Esophagus muscularis mucosa (tissue), 4 donors: Measurements from ENCODE around the gene DLL1. TPM values are rescaled to one million over a fixed set of nuclear protein-coding genes. Genes with fewer than 3 reads are reported as not detected.
"Not testable (repeated sequence)": the region's sequence is repeated elsewhere in the genome, so short reads cannot be mapped to it uniquely, and the experiment has no call there.

ENCODE experiments used
- DNase-seq: peaks from one replicate; pipeline ENCODE4 v3.0.0-alpha.2; 2017; ENCODE audit errors: extremely low spot score
- H3K27ac ChIP-seq, 4 donors: fragments of 200-600 bp; sonication (generic); replicated peaks in 1 of 4; 1 replicate in 3 of 4; 2 replicates in 1 of 4; pipeline ENCODE4 v1.5.1; 2016 to 2019; ENCODE audit warnings: mild to moderate bottlenecking in 1 of 4
- H3K27me3 ChIP-seq, 4 donors: fragments of 200-600 bp; sonication (generic); one replicate each; pipeline versions ENCODE4 v1.5.1 to v1.6.0; 2016 to 2019
- H3K36me3 ChIP-seq, 4 donors: fragments of 200-600 bp; sonication (generic); one replicate each; pipeline ENCODE4 v1.5.1; 2016 to 2019
- H3K4me1 ChIP-seq, 4 donors: fragments of 200-600 bp; sonication (generic); one replicate each; pipeline ENCODE4 v1.5.1; 2016 to 2019
- H3K4me3 ChIP-seq, 4 donors: fragments of 200-600 bp; sonication (generic); 1 replicate in 2 of 4; 2 replicates in 2 of 4; pipeline ENCODE4 v1.5.1; 2016 to 2019; ENCODE audit warnings: mild to moderate bottlenecking in 4 of 4, moderate library complexity in 1 of 4
- H3K9me3 ChIP-seq, 4 donors: fragments of 200-600 bp; sonication (generic); 1 replicate in 3 of 4; 2 replicates in 1 of 4; pipeline ENCODE4 v1.5.1; 2016 to 2019
- EP300 ChIP-seq: sonication (generic); formaldehyde crosslinking; IDR thresholded peaks from one replicate; pipeline ENCODE4 v1.6.1; 2017; ENCODE audit warnings: antibody characterized with exemption
- POLR2A ChIP-seq: fragments of 450-650 bp; IDR thresholded peaks from one replicate; pipeline ENCODE4 v1.6.1; 2017; ENCODE audit warnings: antibody characterized with exemption, moderate library complexity, mild to moderate bottlenecking, low read depth
- POLR2AphosphoS5 ChIP-seq, 2 donors: sonication (generic); formaldehyde crosslinking; IDR thresholded peaks; one replicate each; pipeline ENCODE4 v1.6.1; 2017; ENCODE audit warnings: antibody characterized with exemption in 2 of 2
- WGBS: methylation state at CpG from one replicate; pipeline ENCODE4 v1.1.5; 2018; 5-methylcytosine and 5-hydroxymethylcytosine counted together
- intact Hi-C: fragments of 100-400 bp; cut with DNase I; formaldehyde crosslinking; loops from one replicate; pipeline ENCODE4 v1.15.1; 2023
- total RNA-seq, 4 donors: library from RNA; depleted of rRNA; stranded (reverse); fragments of >200 nt; gene quantifications; one replicate each; pipeline versions ENCODE4 v1.1.0 to v1.2.1, GENCODE V29; 2016
- TF ChIP-seq, protein P1 (sequence below), 3 experiments: fragments of 200-600 bp in 2 of 3; fragments of 450-650 bp in 1 of 3; sonication (generic) in 2 of 3; IDR thresholded peaks; one replicate each; pipeline ENCODE4 v1.5.1; 2017 to 2019; ENCODE audit warnings: antibody characterized with exemption in 3 of 3, mild to moderate bottlenecking in 2 of 3, moderate library complexity in 1 of 3

The DLL1 gene, protein sequence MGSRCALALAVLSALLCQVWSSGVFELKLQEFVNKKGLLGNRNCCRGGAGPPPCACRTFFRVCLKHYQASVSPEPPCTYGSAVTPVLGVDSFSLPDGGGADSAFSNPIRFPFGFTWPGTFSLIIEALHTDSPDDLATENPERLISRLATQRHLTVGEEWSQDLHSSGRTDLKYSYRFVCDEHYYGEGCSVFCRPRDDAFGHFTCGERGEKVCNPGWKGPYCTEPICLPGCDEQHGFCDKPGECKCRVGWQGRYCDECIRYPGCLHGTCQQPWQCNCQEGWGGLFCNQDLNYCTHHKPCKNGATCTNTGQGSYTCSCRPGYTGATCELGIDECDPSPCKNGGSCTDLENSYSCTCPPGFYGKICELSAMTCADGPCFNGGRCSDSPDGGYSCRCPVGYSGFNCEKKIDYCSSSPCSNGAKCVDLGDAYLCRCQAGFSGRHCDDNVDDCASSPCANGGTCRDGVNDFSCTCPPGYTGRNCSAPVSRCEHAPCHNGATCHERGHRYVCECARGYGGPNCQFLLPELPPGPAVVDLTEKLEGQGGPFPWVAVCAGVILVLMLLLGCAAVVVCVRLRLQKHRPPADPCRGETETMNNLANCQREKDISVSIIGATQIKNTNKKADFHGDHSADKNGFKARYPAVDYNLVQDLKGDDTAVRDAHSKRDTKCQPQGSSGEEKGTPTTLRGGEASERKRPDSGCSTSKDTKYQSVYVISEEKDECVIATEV
- total RNA-seq: 1 to 10 TPM; 3.7 to 8.8 (median 6.6) TPM

DNA sequence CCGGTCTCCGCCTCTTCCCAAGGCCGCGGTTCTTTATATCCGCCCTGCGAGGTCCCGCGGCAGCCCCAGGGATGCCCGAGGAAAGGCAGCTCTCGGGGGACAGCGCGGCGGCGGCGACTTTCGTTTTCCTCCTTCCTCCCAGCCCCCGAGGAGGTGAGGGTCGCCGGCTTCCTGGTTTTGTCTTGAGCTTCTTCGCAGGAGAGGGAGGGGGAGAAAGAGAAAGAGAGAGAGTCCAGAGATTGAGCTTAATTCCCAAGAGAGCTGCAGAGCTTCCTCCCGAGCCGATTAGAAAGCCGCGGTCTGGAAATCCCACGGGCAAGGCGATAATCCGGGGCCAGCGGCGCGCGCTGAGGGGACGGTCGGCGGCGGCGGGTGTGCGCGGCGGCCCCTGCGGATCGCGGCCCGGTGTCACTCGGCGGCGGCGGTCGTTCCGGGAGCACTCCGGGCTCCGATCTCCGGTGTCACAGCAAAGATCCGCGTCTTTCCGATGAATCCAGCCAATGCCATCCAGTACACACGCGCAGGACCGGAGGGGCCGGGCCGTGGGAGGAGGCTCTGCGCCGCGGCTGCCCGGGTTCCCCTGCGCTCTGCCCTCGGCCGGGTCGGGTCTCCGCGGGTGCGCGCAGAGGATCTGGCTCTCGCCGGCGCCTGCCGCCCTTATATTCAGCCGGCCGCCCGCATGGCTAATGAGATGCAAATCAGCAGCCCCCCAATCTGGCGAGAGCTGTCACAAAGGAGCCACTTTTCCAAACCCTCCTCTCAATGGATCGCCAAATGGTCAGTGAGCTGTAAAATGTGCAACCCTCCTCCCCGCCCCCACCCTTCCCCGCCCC is at the start of gene DLL1:
TSS of gene DLL1 (minus strand) at position 783 of the 833 bp plus-strand sequence. CDS start 939 bp downstream, outside the sequence.
- no peak for DNase-seq
- TF ChIP-seq POLR2A (no peak), POLR2AphosphoS5 (IDR thresholded peaks at IDR 0.05) (peak; percentile 33 to 35)
- intact Hi-C loops: loop anchor here (10.0 kb wide), 2 partner anchors 326 to 456 kb away; no protein-coding TSS in a partner anchor
- peak within 1 kb of the TSS; percentile 55 to 80 (median 70) for H3K27ac ChIP-seq
- WGBS: 1% methylated on average over 33 of the region's 83 CpGs
- peaks cover 68 to 86% (median 79%) of the 10 kb centered on the region in 4 donors for H3K4me1 ChIP-seq
- H3K36me3 ChIP-seq: peaks cover 0 to 3% (median under 1%) of the 10 kb centered on the region in 4 donors
- no peaks in the 10 kb centered on the region for H3K9me3 ChIP-seq
- H3K27me3 ChIP-seq: peaks cover 0 to 89% (median 48%) of the 10 kb centered on the region in 4 donors
- peak within 1 kb of the TSS; percentile 60 to 77 (median 70) for H3K4me3 ChIP-seq

DNA sequence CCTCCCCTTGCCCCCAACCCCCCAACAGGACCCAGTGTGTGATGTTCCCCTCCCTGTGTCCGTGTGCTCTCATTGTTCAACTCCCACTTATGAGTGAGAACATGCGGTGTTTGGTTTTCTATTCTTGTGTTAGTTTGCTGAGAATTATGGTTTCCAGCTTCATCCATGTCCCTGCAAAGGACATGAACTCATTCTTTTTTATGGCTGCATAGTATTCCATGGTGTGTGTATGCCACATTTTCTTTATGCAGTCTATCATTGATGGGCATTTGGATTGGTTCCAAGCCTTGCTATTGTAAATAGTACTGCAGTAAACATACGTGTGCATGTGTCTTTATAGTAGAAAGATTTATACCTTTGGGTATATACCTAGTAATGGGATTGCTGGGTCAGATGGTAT is 44.3 kb upstream of the DLL1 start:
- WGBS: 100% methylated on average over 3 of the region's 3 CpGs
- intact Hi-C loops: not testable (repeated sequence)

DNA sequence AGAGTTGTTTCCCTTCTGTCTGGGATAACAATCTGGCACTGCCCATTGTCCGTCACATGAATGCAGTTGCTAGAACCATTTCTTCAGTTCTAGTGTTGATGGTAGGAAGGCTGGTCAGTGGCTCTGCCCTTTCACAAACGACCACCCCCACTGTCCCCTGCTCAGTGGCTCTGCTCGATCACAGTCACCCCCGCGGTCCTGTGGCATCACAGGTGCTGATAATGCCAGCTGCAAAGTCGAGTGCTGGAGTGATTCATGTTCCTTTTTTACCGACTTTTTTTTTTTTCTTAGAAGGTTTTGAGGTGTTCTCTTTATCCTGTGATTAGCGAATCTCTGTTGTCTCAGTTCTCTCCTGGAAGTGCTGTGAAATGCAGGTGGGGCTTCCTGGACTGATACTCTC is 38.4 kb upstream of the DLL1 start:
- H3K9me3 ChIP-seq: no peaks in the 10 kb centered on the region
- no peaks in the 10 kb centered on the region for H3K4me1 ChIP-seq
- TF ChIP-seq POLR2AphosphoS5 (IDR thresholded peaks at IDR 0.05) (no peak), POLR2A (no peak), EP300 (no peak)
- TF ChIP-seq, protein P1, sequence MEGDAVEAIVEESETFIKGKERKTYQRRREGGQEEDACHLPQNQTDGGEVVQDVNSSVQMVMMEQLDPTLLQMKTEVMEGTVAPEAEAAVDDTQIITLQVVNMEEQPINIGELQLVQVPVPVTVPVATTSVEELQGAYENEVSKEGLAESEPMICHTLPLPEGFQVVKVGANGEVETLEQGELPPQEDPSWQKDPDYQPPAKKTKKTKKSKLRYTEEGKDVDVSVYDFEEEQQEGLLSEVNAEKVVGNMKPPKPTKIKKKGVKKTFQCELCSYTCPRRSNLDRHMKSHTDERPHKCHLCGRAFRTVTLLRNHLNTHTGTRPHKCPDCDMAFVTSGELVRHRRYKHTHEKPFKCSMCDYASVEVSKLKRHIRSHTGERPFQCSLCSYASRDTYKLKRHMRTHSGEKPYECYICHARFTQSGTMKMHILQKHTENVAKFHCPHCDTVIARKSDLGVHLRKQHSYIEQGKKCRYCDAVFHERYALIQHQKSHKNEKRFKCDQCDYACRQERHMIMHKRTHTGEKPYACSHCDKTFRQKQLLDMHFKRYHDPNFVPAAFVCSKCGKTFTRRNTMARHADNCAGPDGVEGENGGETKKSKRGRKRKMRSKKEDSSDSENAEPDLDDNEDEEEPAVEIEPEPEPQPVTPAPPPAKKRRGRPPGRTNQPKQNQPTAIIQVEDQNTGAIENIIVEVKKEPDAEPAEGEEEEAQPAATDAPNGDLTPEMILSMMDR (IDR thresholded peaks at IDR 0.05): no peak
- no peaks in the 10 kb centered on the region for H3K27me3 ChIP-seq
- no peak overlapping the region for H3K27ac ChIP-seq
- peaks cover 43 to 96% (median 67%) of the 10 kb centered on the region in 4 donors for H3K36me3 ChIP-seq
- no peak for DNase-seq
- no peak overlapping the region for H3K4me3 ChIP-seq
- intact Hi-C loops: no loop called here
- WGBS: 88% methylated on average over 8 of the region's 8 CpGs

More for the DNA sequence above, 44.3 kb upstream of the DLL1 start:
- not testable (repeated sequence) for H3K4me1 ChIP-seq, H3K27me3 ChIP-seq, H3K4me3 ChIP-seq, H3K27ac ChIP-seq, DNase-seq, H3K9me3 ChIP-seq
- H3K36me3 ChIP-seq: peaks cover 21 to 53% (median 36%) of the 10 kb centered on the region in 4 donors

DNA sequence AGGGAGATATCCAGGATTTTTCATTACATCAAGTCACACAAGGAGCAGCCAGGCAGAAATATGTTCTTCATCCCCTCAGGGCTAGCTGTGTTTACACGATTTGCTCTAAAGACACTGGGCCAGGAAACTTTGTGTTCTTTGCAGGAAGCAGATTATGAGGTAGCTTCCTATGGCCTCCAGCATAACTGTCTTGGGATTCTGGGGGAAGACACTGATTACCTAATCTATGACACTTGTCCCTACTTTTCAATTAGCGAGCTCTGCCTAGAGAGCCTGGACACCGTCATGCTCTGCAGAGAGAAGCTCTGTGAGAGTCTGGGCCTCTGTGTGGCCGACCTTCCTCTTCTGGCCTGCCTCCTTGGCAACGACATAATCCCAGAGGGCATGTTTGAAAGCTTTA is 26.8 kb upstream of the DLL1 start:
- intact Hi-C loops: no loop called here
- peak in 1 of 2 donors; percentile 41 for TF ChIP-seq POLR2AphosphoS5 (IDR thresholded peaks at IDR 0.05)
- no peak for TF ChIP-seq POLR2A
- Histone ChIP-seq H3K4me1 (peaks cover 0 to 18% (median 12%) of the 10 kb centered on the region in 4 donors), H3K27me3 (no peaks in the 10 kb centered on the region), H3K4me3 (no peak overlapping the region), H3K27ac (no peak overlapping the region), H3K9me3 (no peaks in the 10 kb centered on the region), H3K36me3 (peaks cover 7 to 42% (median 24%) of the 10 kb centered on the region in 4 donors)
- DNase-seq: no peak
- WGBS: 72% methylated on average over 5 of the region's 5 CpGs

DNA sequence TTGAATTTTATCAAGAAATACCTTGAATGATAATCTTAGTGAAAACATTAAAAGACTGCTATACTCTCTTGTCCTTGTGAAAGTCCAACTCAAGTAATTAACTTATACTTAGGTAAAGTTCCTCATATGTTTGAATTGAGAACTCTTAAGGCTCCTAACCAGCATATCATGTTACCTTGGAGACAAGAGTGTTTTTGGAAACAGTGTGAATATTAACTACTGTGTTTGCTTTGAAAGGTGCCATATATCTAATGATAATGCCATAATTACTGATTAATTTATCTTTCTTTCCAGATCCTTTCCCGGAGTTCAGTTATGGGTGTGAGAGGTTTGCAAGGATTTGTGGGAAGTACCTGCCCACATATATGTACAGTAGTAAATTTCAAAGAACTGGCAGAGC is 26.2 kb upstream of the DLL1 start:
- Histone ChIP-seq H3K36me3 (peaks cover 7 to 38% (median 22%) of the 10 kb centered on the region in 4 donors), H3K4me3 (no peak overlapping the region), H3K27ac (no peak overlapping the region), H3K27me3 (no peaks in the 10 kb centered on the region), H3K4me1 (peaks cover 0 to 22% (median 14%) of the 10 kb centered on the region in 4 donors), H3K9me3 (no peaks in the 10 kb centered on the region)
- TF ChIP-seq, protein P1 (IDR thresholded peaks at IDR 0.05): no peak
- TF ChIP-seq EP300 (no peak), POLR2AphosphoS5 (IDR thresholded peaks at IDR 0.05) (no peak), POLR2A (no peak)
- 71% methylated on average over 1 of the region's 1 CpG for WGBS
- DNase-seq: no peak
- intact Hi-C loops: no loop called here
